H9 (cell line): ENCODE results near the gene GPR25. TPM values are rescaled to one million over a fixed set of nuclear protein-coding genes. Genes with fewer than 3 reads are reported as not detected.

Experiments used
- DNase-seq: peaks from one replicate; pipeline ENCODE4 v3.0.0-alpha.2; 2017
- H2AFZ ChIP-seq: one replicate; pipeline ENCODE4 v1.6.1; 2013; ENCODE audit warnings: mild to moderate bottlenecking, low read length, control low read depth, moderate library complexity
- H2AK5ac ChIP-seq: 2 replicates; pipeline ENCODE4 v1.6.1; 2013; ENCODE audit warnings: low read length, control low read depth, mixed read lengths; ENCODE audit not compliant: insufficient read length
- H2BK120ac ChIP-seq: one replicate; pipeline ENCODE4 v1.6.1; 2013; ENCODE audit warnings: low read depth, mild to moderate bottlenecking, low read length, control low read depth, inconsistent platforms; ENCODE audit not compliant: poor library complexity, severe bottlenecking
- H2BK12ac ChIP-seq: 2 replicates; pipeline ENCODE4 v1.6.1; 2013; ENCODE audit warnings: low read length, control low read depth, mixed read lengths, low read depth; ENCODE audit not compliant: insufficient read length
- H2BK15ac ChIP-seq: 2 replicates; pipeline ENCODE4 v1.6.1; 2013; ENCODE audit warnings: low read depth, low read length, control low read depth
- H2BK20ac ChIP-seq: one replicate; pipeline ENCODE4 v1.6.1; 2013; ENCODE audit warnings: low read depth, mild to moderate bottlenecking, low read length, control low read depth, inconsistent platforms; ENCODE audit not compliant: poor library complexity, severe bottlenecking
- H2BK5ac ChIP-seq: 2 replicates; pipeline ENCODE4 v1.6.1; 2013; ENCODE audit warnings: low read length, control low read depth, mixed read lengths; ENCODE audit not compliant: insufficient read length
- H3K14ac ChIP-seq: 2 replicates; pipeline ENCODE4 v1.6.1; 2013; ENCODE audit warnings: low read length, control low read depth; ENCODE audit not compliant: insufficient read depth
- H3K18ac ChIP-seq: 2 replicates; pipeline ENCODE4 v1.6.1; 2013; ENCODE audit warnings: low read depth, mild to moderate bottlenecking, mixed read lengths, low read length, control low read depth; ENCODE audit not compliant: insufficient read length
- H3K23ac ChIP-seq: 2 replicates; pipeline ENCODE4 v1.6.1; 2013; ENCODE audit warnings: low read length, control low read depth, mixed read lengths, low read depth; ENCODE audit not compliant: insufficient read length
- H3K23me2 ChIP-seq: 2 replicates; pipeline ENCODE4 v1.6.1; 2013; ENCODE audit warnings: low read depth, mild to moderate bottlenecking, mixed read lengths, low read length, control low read depth; ENCODE audit not compliant: insufficient read length, poor library complexity, severe bottlenecking
- H3K27ac ChIP-seq: 2 replicates; pipeline ENCODE4 v1.5.1; 2013; ENCODE audit warnings: low read length, control low read depth, mixed read lengths, low read depth; ENCODE audit not compliant: insufficient read length
- H3K27me3 ChIP-seq: 2 replicates; pipeline ENCODE4 v1.6.1; 2013; ENCODE audit warnings: low read length, control low read depth, inconsistent platforms; ENCODE audit not compliant: insufficient read depth
- H3K4ac ChIP-seq: 2 replicates; pipeline ENCODE4 v1.6.1; 2013; ENCODE audit warnings: low read depth, mild to moderate bottlenecking, control low read depth, inconsistent platforms, low read length, moderate library complexity
- H3K4me1 ChIP-seq: 2 replicates; pipeline ENCODE4 v1.6.1; 2013; ENCODE audit warnings: low read length, control low read depth, inconsistent platforms; ENCODE audit not compliant: insufficient read depth
- H3K4me2 ChIP-seq: 2 replicates; pipeline ENCODE4 v1.6.1; 2013; ENCODE audit warnings: low read length, control low read depth, mixed read lengths; ENCODE audit not compliant: insufficient read length, insufficient read depth
- H3K56ac ChIP-seq: 2 replicates; pipeline ENCODE4 v1.6.1; 2013; ENCODE audit warnings: low read depth, mild to moderate bottlenecking, mixed read lengths, low read length, control low read depth; ENCODE audit not compliant: insufficient read length
- H3K79me1 ChIP-seq: 2 replicates; pipeline ENCODE4 v1.6.1; 2013; ENCODE audit warnings: low read depth, mild to moderate bottlenecking, moderate library complexity, low read length, control low read depth, inconsistent platforms; ENCODE audit not compliant: insufficient read depth, poor library complexity, severe bottlenecking
- H3K79me2 ChIP-seq: 2 replicates; pipeline ENCODE4 v1.6.1; 2013; ENCODE audit warnings: low read length, control low read depth, inconsistent platforms; ENCODE audit not compliant: insufficient read depth
- H3K9ac ChIP-seq: 2 replicates; pipeline ENCODE4 v1.6.1; 2013; ENCODE audit warnings: low read length, control low read depth, mixed read lengths; ENCODE audit not compliant: insufficient read length; ENCODE audit errors: extremely low read depth
- H3K9me3 ChIP-seq: one replicate; pipeline ENCODE4 v1.6.1; 2013; ENCODE audit warnings: low read depth, low read length, inconsistent platforms; ENCODE audit not compliant: control insufficient read depth
- H3T11ph ChIP-seq: one replicate; pipeline ENCODE4 v1.6.1; 2013; ENCODE audit warnings: mild to moderate bottlenecking, low read length, control low read depth, inconsistent platforms
- H4K20me1 ChIP-seq: one replicate; pipeline ENCODE4 v1.6.1; 2013; ENCODE audit not compliant: control insufficient read depth, insufficient read length, insufficient read depth
- H4K5ac ChIP-seq: 2 replicates; pipeline ENCODE4 v1.6.1; 2013; ENCODE audit warnings: low read depth, mild to moderate bottlenecking, mixed read lengths, low read length, control low read depth; ENCODE audit not compliant: insufficient read length
- H4K8ac ChIP-seq: replicated peaks from 2 replicates; pipeline ENCODE4 v1.6.1; 2013; ENCODE audit warnings: low read length, control low read depth, mixed read lengths, low read depth; ENCODE audit not compliant: insufficient read length
- H4K91ac ChIP-seq: 2 replicates; pipeline ENCODE4 v1.6.1; 2013; ENCODE audit warnings: low read depth, mild to moderate bottlenecking, moderate library complexity, mixed read lengths, low read length, control low read depth; ENCODE audit not compliant: insufficient read length
- H3K27ac Mint-ChIP-seq, 3 experiments: 2 replicates in 2 of 3; 3 replicates in 1 of 3; pipeline ENCODE4 v1.8.0; 2020 to 2021; ENCODE audit warnings: mixed read lengths in 3 of 3, mild to moderate bottlenecking in 1 of 3, moderate library complexity in 1 of 3
- H3K27me3 Mint-ChIP-seq: 2 replicates; pipeline ENCODE4 v1.8.0; 2021; ENCODE audit warnings: low read depth, mild to moderate bottlenecking, moderate library complexity, mixed read lengths
- H3K36me3 Mint-ChIP-seq, 3 experiments: 2 replicates in 2 of 3; 3 replicates in 1 of 3; pipeline ENCODE4 v1.8.0; 2020 to 2021; ENCODE audit warnings: low read depth in 3 of 3, mixed read lengths in 3 of 3; ENCODE audit not compliant: insufficient read depth in 1 of 3
- H3K4me1 Mint-ChIP-seq, 2 experiments: 2 replicates each; pipeline ENCODE4 v1.8.0; 2020; ENCODE audit warnings: mixed read lengths in 2 of 2
- H3K4me3 Mint-ChIP-seq, 2 experiments: 2 replicates in 1 of 2; 3 replicates in 1 of 2; pipeline ENCODE4 v1.8.0; 2020 to 2021; ENCODE audit warnings: mild to moderate bottlenecking in 2 of 2, mixed read lengths in 2 of 2, moderate library complexity in 1 of 2
- H3K9me3 Mint-ChIP-seq, 2 experiments: 2 replicates in 1 of 2; 3 replicates in 1 of 2; pipeline ENCODE4 v1.8.0; 2020; ENCODE audit warnings: mild to moderate bottlenecking in 2 of 2, mixed read lengths in 2 of 2, moderate library complexity in 1 of 2
- CTCF ChIP-seq: fragments of 200-600 bp; sonication (generic); conservative IDR thresholded peaks from 3 replicates; pipeline ENCODE4 v1.8.0; 2021; ENCODE audit warnings: antibody characterized with exemption, mild to moderate bottlenecking
- WGBS: extraction: QIAGEN DNeasy Blood & Tissue Kit; methylation state at CpG from one replicate; pipeline ENCODE4 v1.1.7; 2013; ENCODE audit warnings: missing lambda C conversion rate, low lambda C conversion rate, mixed read lengths; ENCODE audit not compliant: insufficient read length; ENCODE audit errors: extremely low coverage; 5-methylcytosine and 5-hydroxymethylcytosine counted together
- total RNA-seq: library from RNA; stranded (reverse); gene quantifications from 2 replicates; pipeline ENCODE4 v1.2.1, GENCODE V29; 2021

The GPR25 gene
- total RNA-seq, 1 experiment from 2014 or later: not detected

GRCh38 chr1:200877839-200878551, 5.2 kb downstream of the GPR25 start:
- peaks cover 4% of the 10 kb centered on the region for H3K4me1 ChIP-seq
- H3K36me3 Mint-ChIP-seq: no peaks in the 10 kb centered on the region; a peak in 1 of 7 replicates
- H2AK5ac ChIP-seq: no peak overlapping the region
- no peak overlapping the region for H3K4me3 Mint-ChIP-seq
- no peak overlapping the region for H2BK12ac ChIP-seq
- H3K9me3 ChIP-seq: no peaks in the 10 kb centered on the region
- no peak overlapping the region for H2BK120ac ChIP-seq
- H3K27ac Mint-ChIP-seq: no peak overlapping the region
- no peaks in the 10 kb centered on the region for H3K27me3 Mint-ChIP-seq
- no peaks in the 10 kb centered on the region for H3K23me2 ChIP-seq
- no peak overlapping the region for H4K91ac ChIP-seq
- H2AFZ ChIP-seq: no peak overlapping the region
- no peak overlapping the region for H3K9ac ChIP-seq
- no peak overlapping the region for H3K4ac ChIP-seq
- H3K27me3 ChIP-seq: no peaks in the 10 kb centered on the region
- H2BK20ac ChIP-seq: no peak overlapping the region
- no peaks in the 10 kb centered on the region for H4K20me1 ChIP-seq
- H3K23ac ChIP-seq: no peak overlapping the region
- no peak overlapping the region for H3K14ac ChIP-seq
- H3T11ph ChIP-seq: no peak overlapping the region
- H2BK5ac ChIP-seq: no peak overlapping the region
- no peak overlapping the region for H3K18ac ChIP-seq
- H3K4me1 Mint-ChIP-seq: peaks cover 18 to 20% of the 10 kb centered on the region in 2 experiments
- H3K4me2 ChIP-seq: no peak overlapping the region
- DNase-seq: no peak
- H3K79me1 ChIP-seq: no peaks in the 10 kb centered on the region
- no peak for TF ChIP-seq CTCF
- no peak overlapping the region for H2BK15ac ChIP-seq
- H4K5ac ChIP-seq: no peak overlapping the region
- H3K27ac ChIP-seq: no peak overlapping the region
- H3K9me3 Mint-ChIP-seq: no peaks in the 10 kb centered on the region
- no peaks in the 10 kb centered on the region for H3K79me2 ChIP-seq
- WGBS: no CpG with 5 or more reads among the region's 6 CpGs
- H3K56ac ChIP-seq: no peak overlapping the region
- no peak overlapping the region for H4K8ac ChIP-seq
